GM10248 (cell line): ENCODE measurements around the gene AHNAK.
"Not testable (repeated sequence)": the region's sequence is repeated elsewhere in the genome, so short reads cannot be mapped to it uniquely, and the experiment has no call there.

ENCODE experiments used
- CTCF ChIA-PET: fragments of 300-600 bp; sonication (Branson Sonifier 250); formaldehyde crosslinking; extraction: SDS; loops from one replicate; lab custom pipeline; 2021; ENCODE audit warnings: antibody characterized with exemption; lab: Yijun Ruan, JAX
- POLR2A ChIA-PET: fragments of 350-650 bp; sonication (Branson Sonifier 250); formaldehyde crosslinking; extraction: SDS; loops from one replicate; lab custom pipeline; 2020; ENCODE audit warnings: antibody characterized with exemption; lab: Yijun Ruan, JAX
- DNase-seq: peaks from one replicate; pipeline ENCODE4 v3.0.0; 2012; ENCODE audit errors: extremely low spot score
- CTCF ChIP-seq: IDR thresholded peaks from 2 replicates; pipeline ENCODE4 v1.5.1; 2012; ENCODE audit warnings: mild to moderate bottlenecking, low read depth; ENCODE audit errors: extremely low read depth, missing control alignments, control extremely low read depth

AHNAK gene

DNA sequence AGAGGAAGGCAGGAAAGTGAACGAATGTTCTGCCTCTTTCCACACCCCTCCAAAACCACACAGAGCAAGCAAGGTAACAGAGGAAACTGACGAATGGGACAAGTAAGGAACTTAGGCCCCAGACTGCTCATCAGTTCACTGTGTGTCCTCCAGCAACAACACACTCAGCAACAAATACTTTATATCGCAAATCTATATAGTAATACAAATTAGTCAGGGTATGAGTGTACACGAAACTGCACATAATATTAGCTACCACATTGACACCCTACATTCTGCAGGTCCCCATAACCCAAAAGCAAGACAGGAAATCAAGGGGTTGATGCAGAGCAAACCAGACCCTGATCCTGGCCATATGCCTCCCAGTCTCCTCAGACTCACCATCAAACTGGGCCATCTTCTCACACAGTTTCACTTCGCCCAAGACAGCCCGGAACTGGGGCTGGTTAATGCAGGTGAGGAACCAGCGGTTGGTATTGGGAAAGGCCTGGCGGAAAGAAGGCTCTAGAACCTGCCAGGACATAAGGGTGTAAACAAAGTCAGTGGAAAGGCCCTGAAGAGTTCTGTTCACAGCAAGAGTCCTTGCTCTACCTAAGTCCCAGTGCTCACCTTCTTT, 20.5 kb upstream of the AHNAK start:
- no peak for DNase-seq
- ChIA-PET CTCF (interaction anchor here (0.8 to 2.5 kb wide), 4 partner anchors 20 to 219 kb away, joined by 3 to 9 read pairs (median 6); partner anchors contain the start of gene AHNAK), POLR2A (interaction anchor here (0.6 to 1.3 kb wide), 3 partner anchors 9 to 184 kb away, joined by 3 to 4 read pairs (median 3); partner anchors contain the start of genes C11orf98 and CSKMT)
- no peak for TF ChIP-seq CTCF

GRCh38 chr11:62566247-62566646, 19.6 kb upstream of the AHNAK start:
- TF ChIP-seq CTCF: no peak
- ChIA-PET CTCF (interaction anchor here (0.8 to 4.4 kb wide), 8 partner anchors 9 to 141 kb away, joined by 3 to 20 read pairs (median 4); partner anchors contain the start of gene AHNAK), POLR2A (interaction anchor here (0.6 to 1.3 kb wide), 2 partner anchors 9 to 185 kb away, joined by 3 to 4 read pairs; no protein-coding TSS in a partner anchor)
- no peak for DNase-seq

DNA sequence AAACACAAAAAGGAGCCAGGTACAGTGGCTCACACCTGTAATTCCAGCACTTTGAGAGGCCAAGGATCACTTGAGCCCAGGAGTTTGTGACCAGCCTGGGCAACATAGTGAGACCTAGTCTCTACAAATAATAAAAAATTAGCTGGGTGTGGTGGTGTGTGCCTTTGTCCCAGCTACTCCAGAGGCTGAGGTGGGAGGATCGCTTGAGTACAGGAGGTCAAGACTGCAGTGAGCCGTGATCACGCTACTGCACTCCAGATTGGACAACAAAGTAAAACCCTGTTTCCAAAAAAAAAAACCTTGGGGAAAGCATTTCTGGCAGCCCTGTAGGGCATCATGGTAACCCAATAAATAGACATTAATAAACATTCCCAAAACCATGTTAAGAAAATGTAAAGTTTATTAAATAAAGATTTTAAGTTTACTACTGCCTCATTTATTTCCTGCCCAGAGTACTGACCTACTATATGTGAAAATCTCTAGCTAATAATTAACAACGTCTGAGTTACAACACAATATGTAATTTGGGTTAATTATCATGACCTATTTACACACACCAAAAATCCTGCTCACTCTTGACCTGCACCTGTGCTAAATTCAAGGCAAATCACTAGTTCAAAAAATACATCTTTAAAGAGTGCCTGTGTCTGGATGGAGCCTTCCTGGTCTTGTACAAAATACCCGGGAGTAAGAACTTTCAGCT, 18.6 kb upstream of the AHNAK start:
- POLR2A ChIA-PET: interaction anchor here (1.0 kb wide), 1 partner anchor 9 kb away, joined by 3 read pairs; the partner anchor contains the start of gene EEF1G
- no peak for DNase-seq
- TF ChIP-seq CTCF: no peak
- CTCF ChIA-PET: interaction anchor here (1.2 to 4.4 kb wide), 5 partner anchors 8 to 140 kb away, joined by 3 to 20 read pairs (median 5); no protein-coding TSS in a partner anchor

DNA sequence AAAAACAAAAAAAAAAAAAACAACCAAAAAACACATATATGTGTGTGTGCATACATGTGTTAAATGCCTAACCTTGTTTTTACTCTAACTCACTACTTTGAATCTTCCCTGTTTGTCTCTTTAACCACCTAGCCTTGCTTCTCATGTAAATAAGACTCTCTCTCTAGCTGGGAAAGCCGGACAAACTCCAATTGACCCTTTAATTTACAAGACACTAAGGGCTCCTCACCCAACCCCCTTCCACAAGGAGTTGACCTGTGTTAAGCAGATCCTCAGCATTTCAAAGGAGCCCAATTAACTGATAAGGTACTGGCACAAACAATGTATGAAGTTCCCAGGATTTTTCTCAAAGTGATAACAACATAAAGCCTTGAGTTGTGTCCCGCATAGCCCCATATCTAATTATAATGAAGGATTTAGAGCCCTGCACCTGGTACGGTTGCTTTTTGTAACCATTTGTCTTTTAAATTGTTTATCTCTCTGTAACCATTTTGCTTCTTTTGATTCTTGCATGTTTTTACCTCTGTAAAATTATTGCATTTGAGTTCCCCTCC, 15.1 kb upstream of the AHNAK start:
- POLR2A ChIA-PET, DNase-seq: not testable (repeated sequence)
- CTCF ChIA-PET: interaction anchor here (1.0 to 13.0 kb wide), 11 partner anchors 9 to 169 kb away, joined by 3 to 247 read pairs (median 5); partner anchors contain the start of gene AHNAK

DNA sequence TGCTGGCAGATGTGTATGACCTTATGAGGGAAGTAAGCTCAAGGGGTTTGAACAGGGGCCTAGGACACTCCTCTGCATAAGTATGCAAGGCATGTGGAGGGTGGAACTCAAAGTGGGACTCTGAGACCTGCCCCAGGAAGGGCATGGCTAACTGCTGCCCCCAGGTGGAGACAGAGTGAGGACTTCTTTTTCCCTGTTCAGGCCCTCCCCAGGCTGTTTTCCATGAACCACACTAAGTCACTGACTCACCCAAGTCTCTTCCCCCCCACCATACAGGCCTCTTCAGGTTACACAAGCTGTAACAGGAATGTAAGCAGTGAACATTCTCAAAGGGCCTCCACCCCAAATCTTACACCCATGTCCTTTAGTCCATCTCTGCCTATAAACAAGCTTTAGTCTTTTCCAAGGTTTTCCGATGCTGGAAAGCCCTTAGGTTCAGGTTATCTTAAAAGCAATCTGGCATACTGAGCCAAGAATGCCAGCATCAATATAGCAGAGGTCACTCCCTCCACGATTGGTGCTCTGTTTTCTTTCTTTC, 14.0 kb upstream of the AHNAK start:
- DNase-seq: peak; percentile 42
- ChIA-PET CTCF (interaction anchor here (0.6 to 13.0 kb wide), 21 partner anchors 9 to 214 kb away, joined by 3 to 247 read pairs (median 4); partner anchors contain the start of gene AHNAK), POLR2A (interaction anchor here (1.1 to 2.0 kb wide), 3 partner anchors 10 to 31 kb away, joined by 3 to 9 read pairs (median 3); partner anchors contain the start of genes EEF1G and TUT1)
- TF ChIP-seq CTCF: peak; percentile 72

DNA sequence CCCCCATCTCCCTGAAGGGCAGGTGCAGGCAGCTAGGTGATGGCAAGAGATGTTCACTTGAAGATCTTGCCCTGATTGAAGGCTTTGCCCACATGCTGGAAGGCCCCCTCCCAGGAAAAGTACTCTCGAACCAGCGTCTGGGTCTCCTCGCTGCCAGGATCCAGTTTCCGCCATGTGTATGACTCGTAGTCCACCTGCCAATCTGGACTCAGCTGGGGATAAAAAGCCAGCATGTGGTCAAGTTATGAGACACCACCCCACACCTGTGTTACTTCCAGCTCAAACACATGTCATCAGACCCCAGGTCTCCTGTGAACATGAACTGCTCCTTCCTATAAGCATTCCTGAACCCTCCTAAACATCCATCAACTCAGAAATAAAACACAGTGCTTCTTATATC, 13.0 kb upstream of the AHNAK start:
- ChIA-PET CTCF (interaction anchor here (1.2 to 13.0 kb wide), 9 partner anchors 11 to 165 kb away, joined by 3 to 247 read pairs (median 11); partner anchors contain the start of gene AHNAK), POLR2A (interaction anchor here (0.6 to 2.0 kb wide), 4 partner anchors 8 to 235 kb away, joined by 3 to 9 read pairs (median 4); partner anchors contain the start of genes EEF1G and TUT1)
- DNase-seq: not testable (repeated sequence)

- TF ChIP-seq CTCF: no peak
- ChIA-PET CTCF (interaction anchor here (1.1 to 13.0 kb wide), 11 partner anchors 12 to 164 kb away, joined by 3 to 247 read pairs (median 8); partner anchors contain the start of gene AHNAK), POLR2A (interaction anchor here (0.6 to 2.0 kb wide), 5 partner anchors 9 to 282 kb away, joined by 3 to 9 read pairs (median 4); partner anchors contain the start of gene EEF1G)
- no peak for DNase-seq
Observed at GRCh38 chr11:62559204-62559603, 12.6 kb upstream of the AHNAK start.
